CD14-positive monocyte (primary cell): Measurements from ENCODE around the gene C1RL. TPM values are rescaled to one million over a fixed set of nuclear protein-coding genes. Genes with fewer than 3 reads are reported as not detected.
A peak's percentile ranks its signal among the peaks of the same experiment; 100 is the strongest.

Source experiments
- DNase-seq, 3 donors: peaks; one replicate each; pipeline ENCODE4 v3.0.0-alpha.2; 2011 to 2022
- H2AFZ ChIP-seq: 2 replicates; pipeline ENCODE4 v1.6.0; 2012; ENCODE audit warnings: mild to moderate bottlenecking, low read depth, low read length, inconsistent platforms; ENCODE audit not compliant: insufficient read depth, poor library complexity, severe bottlenecking
- H3K27ac ChIP-seq, 2 donors: 1 replicate in 1 of 2; 2 replicates in 1 of 2; pipeline ENCODE4 v1.5.1; 2012 to 2013; ENCODE audit warnings: low read length in 2 of 2, control low read depth in 1 of 2, inconsistent platforms in 1 of 2, low read depth in 1 of 2, mild to moderate bottlenecking in 1 of 2
- H3K27me3 ChIP-seq, 2 donors: one replicate each; pipeline versions ENCODE4 v1.6.0 to v1.6.1; 2011 to 2013; ENCODE audit warnings: low read length in 2 of 2; ENCODE audit not compliant: control insufficient read depth in 2 of 2, insufficient read depth in 2 of 2
- H3K36me3 ChIP-seq, 2 donors: replicated peaks in 1 of 2; 1 replicate in 1 of 2; 2 replicates in 1 of 2; pipeline versions ENCODE4 v1.5.1 to v1.6.1; 2012 to 2013; ENCODE audit warnings: low read length in 2 of 2, control low read depth in 1 of 2, inconsistent platforms in 1 of 2, mild to moderate bottlenecking in 1 of 2; ENCODE audit not compliant: insufficient read depth in 2 of 2, control insufficient read depth in 1 of 2
- H3K4me1 ChIP-seq, 2 donors: 1 replicate in 1 of 2; 2 replicates in 1 of 2; pipeline versions ENCODE4 v1.5.1 to v1.6.1; 2012 to 2013; ENCODE audit warnings: low read length in 2 of 2, control low read depth in 1 of 2, inconsistent platforms in 1 of 2, mild to moderate bottlenecking in 1 of 2, moderate library complexity in 1 of 2; ENCODE audit not compliant: insufficient read depth in 2 of 2, control insufficient read depth in 1 of 2
- H3K4me2 ChIP-seq: replicated peaks from 2 replicates; pipeline ENCODE3; 2012; ENCODE audit warnings: low read length, moderate library complexity, mild to moderate bottlenecking; ENCODE audit not compliant: poor library complexity, severe bottlenecking; ENCODE audit errors: extremely low read depth
- H3K4me3 ChIP-seq, 3 experiments: fragments of 200-600 bp in 1 of 3; sonication (generic) in 1 of 3; replicated peaks in 1 of 3; 1 replicate in 2 of 3; 2 replicates in 1 of 3; pipeline ENCODE4 v1.5.1; 2011 to 2013; ENCODE audit warnings: low read length in 3 of 3, mild to moderate bottlenecking in 3 of 3, control low read depth in 2 of 3, low read depth in 2 of 3, inconsistent platforms in 1 of 3, moderate library complexity in 1 of 3
- H3K79me2 ChIP-seq: 2 replicates; pipeline ENCODE4 v1.6.0; 2012; ENCODE audit warnings: mild to moderate bottlenecking, control low read depth, inconsistent platforms, low read length, moderate library complexity; ENCODE audit not compliant: insufficient read depth
- H3K9ac ChIP-seq: 2 replicates; pipeline ENCODE4 v1.6.0; 2017; ENCODE audit warnings: low read length, mild to moderate bottlenecking; ENCODE audit not compliant: insufficient read depth, poor library complexity, severe bottlenecking
- H3K9me3 ChIP-seq, 2 donors: replicated peaks in 1 of 2; 1 replicate in 1 of 2; 2 replicates in 1 of 2; pipeline versions ENCODE4 v1.5.1 to v1.6.1; 2012 to 2013; ENCODE audit warnings: low read length in 2 of 2, control low read depth in 1 of 2; ENCODE audit not compliant: control insufficient read depth in 1 of 2, insufficient read depth in 1 of 2
- H4K20me1 ChIP-seq: 2 replicates; pipeline ENCODE4 v1.6.0; 2012; ENCODE audit warnings: mild to moderate bottlenecking, low read length, control low read depth, moderate library complexity; ENCODE audit not compliant: insufficient read depth
- H3K27ac Mint-ChIP-seq, 7 donors: one replicate each; pipeline ENCODE4 v1.8.0; 2020; ENCODE audit warnings: mild to moderate bottlenecking in 7 of 7, mixed read lengths in 7 of 7, moderate library complexity in 6 of 7, inconsistent platforms in 2 of 7
- H3K27me3 Mint-ChIP-seq, 3 donors: one replicate each; pipeline ENCODE4 v1.8.0; 2021 to 2022; ENCODE audit warnings: low read depth in 3 of 3, mild to moderate bottlenecking in 3 of 3, mixed read lengths in 3 of 3, moderate library complexity in 3 of 3, inconsistent platforms in 1 of 3
- H3K36me3 Mint-ChIP-seq, 2 donors: one replicate each; pipeline ENCODE4 v1.8.0; 2020; ENCODE audit warnings: mixed read lengths in 2 of 2, inconsistent platforms in 1 of 2, mild to moderate bottlenecking in 1 of 2
- H3K4me1 Mint-ChIP-seq: one replicate; pipeline ENCODE4 v1.8.0; 2020; ENCODE audit warnings: mild to moderate bottlenecking, mixed read lengths
- H3K4me3 Mint-ChIP-seq, 2 donors: one replicate each; pipeline ENCODE4 v1.8.0; 2020; ENCODE audit warnings: mild to moderate bottlenecking in 2 of 2, mixed read lengths in 2 of 2, moderate library complexity in 1 of 2
- H3K9me3 Mint-ChIP-seq, 7 donors: one replicate each; pipeline ENCODE4 v1.8.0; 2020 to 2022; ENCODE audit warnings: mixed read lengths in 7 of 7, mild to moderate bottlenecking in 6 of 7, moderate library complexity in 6 of 7, inconsistent platforms in 2 of 7
- CTCF ChIP-seq: fragments of 200-600 bp; IDR thresholded peaks from one replicate; pipeline ENCODE4 v1.8.0; 2022; ENCODE audit warnings: antibody characterized with exemption, mild to moderate bottlenecking
- WGBS: methylation state at CpG from one replicate; pipeline ENCODE4 v1.1.5; 2013; ENCODE audit warnings: missing lambda C conversion rate; ENCODE audit not compliant: insufficient coverage; 5-methylcytosine and 5-hydroxymethylcytosine counted together
- intact Hi-C, 2 donors: fragments of 100-400 bp; cut with micrococcal nuclease; formaldehyde crosslinking; loops; one replicate each; pipeline versions ENCODE4 v1.15.0 to v1.15.1; 2023
- polyA plus RNA-seq, 3 donors: library from polyadenylated mRNA; depleted of rRNA in 1 of 3; unstranded in 2 of 3; stranded (reverse) in 1 of 3; fragments of 300-500 nt in 2 of 3; fragments of >200 nt in 1 of 3; fragmentation: Illumina TruSeq in 2 of 3; gene quantifications; 1 replicate in 2 of 3; 2 replicates in 1 of 3; pipeline ENCODE4 v1.2.3, GENCODE V29; 2012 to 2021

The C1RL gene
- polyA plus RNA-seq, 3 donors, result 4.8 to 27.9 (median 5.6) TPM

- peak within 1 kb of the TSS; percentile 73 to 91 for H3K4me3 Mint-ChIP-seq
- H3K27ac ChIP-seq, result no peak within 1 kb of the TSS
- peak within 1 kb of the TSS in 3 of 7 donors; percentile 36 to 82 (median 50) for H3K27ac Mint-ChIP-seq
- H3K27me3 Mint-ChIP-seq, result peaks cover 44 to 51% (median 45%) of the 10 kb centered on the region in 3 donors
- H3K4me1 ChIP-seq, result peaks cover 26 to 27% of the 10 kb centered on the region in 2 donors
- H3K9ac ChIP-seq, result peak within 1 kb of the TSS; percentile 38
- TF ChIP-seq CTCF, result no peak
- H3K36me3 Mint-ChIP-seq, result peaks cover 17 to 26% of the 10 kb centered on the region in 2 donors
- H3K9me3 ChIP-seq, result no peaks in the 10 kb centered on the region
- peak within 1 kb of the TSS; percentile 72 for H2AFZ ChIP-seq
- no peaks in the 10 kb centered on the region for H3K36me3 ChIP-seq
- peaks cover 31% of the 10 kb centered on the region for H3K4me1 Mint-ChIP-seq
- H3K4me3 ChIP-seq, result peak within 1 kb of the TSS; percentile 12 to 70 (median 18)
- under 1% methylated on average over 21 of the region's 40 CpGs for WGBS
- no peaks in the 10 kb centered on the region for H4K20me1 ChIP-seq
- H3K79me2 ChIP-seq, result no peaks in the 10 kb centered on the region
- intact Hi-C loops, result no loop called here
- peak within 1 kb of the TSS; percentile 81 for H3K4me2 ChIP-seq
- peaks cover 19 to 43% of the 10 kb centered on the region in 2 donors for H3K27me3 ChIP-seq
- H3K9me3 Mint-ChIP-seq, result peaks cover 0 to 17% (median 6%) of the 10 kb centered on the region in 7 donors
- peak; percentile 48 to 75 (median 50) for DNase-seq
Measured at GRCh38 chr12:7129872-7130691, 21.1 kb upstream of the C1RL start, which contains the start of gene CLSTN3. Gene CLSTN3, plus strand, starts transcription at chr12:7130371. Its CDS starts 278 bp downstream, at chr12:7130649.

GRCh38 chr12:7129287-7129871 is 20.4 kb upstream of the C1RL start:
- peak overlapping the region; percentile 38 for H3K9ac ChIP-seq
- H3K27me3 Mint-ChIP-seq, result peaks cover 42 to 49% (median 49%) of the 10 kb centered on the region in 3 donors

More at GRCh38 chr12:7129287-7129871, 20.4 kb upstream of the C1RL start:
- peak overlapping the region; percentile 81 for H3K4me2 ChIP-seq
- peaks cover 17 to 26% of the 10 kb centered on the region in 2 donors for H3K36me3 Mint-ChIP-seq
- intact Hi-C loops, result no loop called here
- peak overlapping the region; percentile 72 for H2AFZ ChIP-seq
- peaks cover 31% of the 10 kb centered on the region for H3K4me1 Mint-ChIP-seq
- H3K36me3 ChIP-seq, result no peaks in the 10 kb centered on the region
- H3K9me3 Mint-ChIP-seq, result peaks cover 0 to 20% (median 6%) of the 10 kb centered on the region in 7 donors
- H4K20me1 ChIP-seq, result no peaks in the 10 kb centered on the region
- 13% methylated on average over 14 of the region's 19 CpGs for WGBS
- H3K9me3 ChIP-seq, result no peaks in the 10 kb centered on the region
- H3K4me3 ChIP-seq, result peak overlapping the region; percentile 12 to 70 (median 18)
- H3K27me3 ChIP-seq, result peaks cover 19 to 43% of the 10 kb centered on the region in 2 donors
- H3K27ac ChIP-seq, result no peak overlapping the region
- peak overlapping the region; percentile 73 to 91 for H3K4me3 Mint-ChIP-seq
- H3K4me1 ChIP-seq, result peaks cover 26 to 27% of the 10 kb centered on the region in 2 donors
- peak overlapping the region in 1 of 7 donors; percentile 66 for H3K27ac Mint-ChIP-seq
- no peaks in the 10 kb centered on the region for H3K79me2 ChIP-seq
- DNase-seq, result peak in 1 of 3 donors; percentile 26
- TF ChIP-seq CTCF, result no peak
